NCI-H1417 treated with DMSO at 0.1 percent for 48 hours (cell line): ENCODE data around the gene ZBTB4.

ENCODE experiments used
- DNase-seq: peaks from one replicate; lab custom pipeline; 2025; lab: John Stamatoyannopoulos, UW

ZBTB4 gene

DNA sequence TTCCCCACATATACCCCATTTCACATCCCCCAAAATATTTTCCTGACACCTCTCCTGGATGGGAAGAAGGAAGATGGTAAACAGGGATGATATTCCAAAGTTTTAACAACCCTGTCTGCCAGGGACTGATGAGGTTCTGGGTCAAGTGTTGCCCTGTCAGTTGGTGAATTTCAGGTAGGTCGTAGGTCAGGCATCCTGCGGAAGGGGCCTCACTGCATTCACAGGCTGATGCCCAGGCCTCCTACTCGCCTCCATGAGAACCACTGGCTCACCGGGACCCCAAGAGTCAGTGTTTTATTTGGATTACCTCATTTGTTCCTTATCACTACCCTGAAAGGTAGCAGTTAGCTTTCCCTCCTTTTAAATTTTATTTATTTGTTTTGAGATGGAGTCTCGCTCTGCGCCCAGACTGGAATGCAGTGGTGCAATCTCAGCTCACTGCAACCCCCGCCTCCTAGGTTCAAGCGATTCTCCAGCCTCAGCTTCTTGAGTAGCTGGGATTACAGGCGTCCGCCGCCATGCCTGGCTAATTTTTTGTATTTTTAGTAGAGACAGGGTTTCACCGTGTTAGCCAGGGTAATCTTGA is 10.5 kb downstream of the ZBTB4 start:
- DNase-seq = no peak

DNA sequence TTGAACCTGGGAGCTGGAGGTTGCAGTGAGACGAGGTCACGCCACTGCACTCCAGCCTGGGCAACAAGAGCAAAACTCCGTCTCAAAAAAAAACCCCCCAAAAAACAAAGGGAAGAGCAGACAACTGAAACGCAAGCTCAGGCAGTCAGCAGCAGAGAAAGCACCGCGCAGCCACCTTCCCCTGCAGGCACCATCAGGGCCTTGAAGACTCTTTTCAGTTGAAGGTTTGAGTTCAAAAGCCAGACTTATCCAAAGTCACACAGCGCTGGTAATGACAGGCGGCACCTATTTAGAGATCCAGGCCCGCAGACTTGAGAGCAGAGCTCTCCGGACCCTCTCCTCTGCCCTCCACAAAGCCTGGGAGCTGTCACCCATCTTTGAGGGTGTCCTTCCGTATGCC is 11.1 kb downstream of the ZBTB4 start:
- DNase-seq = no peak

DNA sequence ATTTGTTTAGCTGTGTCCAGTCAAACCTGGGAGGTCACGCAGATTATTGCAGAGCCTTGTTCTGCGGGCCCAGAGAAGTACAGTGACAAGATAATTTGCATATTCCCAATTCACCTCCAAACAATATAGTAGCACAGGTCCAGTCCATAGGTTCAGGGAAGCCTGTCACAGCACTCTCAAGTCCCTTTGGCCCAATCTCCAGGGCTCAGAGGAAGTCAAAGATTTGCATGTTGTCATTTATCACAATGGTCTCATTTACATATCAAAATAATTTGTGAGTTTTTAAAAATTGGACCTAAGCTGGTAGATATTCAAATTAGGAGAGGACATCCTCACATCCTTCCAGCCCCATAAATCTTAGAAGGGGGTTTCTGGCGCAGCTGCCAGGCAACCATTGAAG is 11.9 kb downstream of the ZBTB4 start:
- no peak for DNase-seq

DNA sequence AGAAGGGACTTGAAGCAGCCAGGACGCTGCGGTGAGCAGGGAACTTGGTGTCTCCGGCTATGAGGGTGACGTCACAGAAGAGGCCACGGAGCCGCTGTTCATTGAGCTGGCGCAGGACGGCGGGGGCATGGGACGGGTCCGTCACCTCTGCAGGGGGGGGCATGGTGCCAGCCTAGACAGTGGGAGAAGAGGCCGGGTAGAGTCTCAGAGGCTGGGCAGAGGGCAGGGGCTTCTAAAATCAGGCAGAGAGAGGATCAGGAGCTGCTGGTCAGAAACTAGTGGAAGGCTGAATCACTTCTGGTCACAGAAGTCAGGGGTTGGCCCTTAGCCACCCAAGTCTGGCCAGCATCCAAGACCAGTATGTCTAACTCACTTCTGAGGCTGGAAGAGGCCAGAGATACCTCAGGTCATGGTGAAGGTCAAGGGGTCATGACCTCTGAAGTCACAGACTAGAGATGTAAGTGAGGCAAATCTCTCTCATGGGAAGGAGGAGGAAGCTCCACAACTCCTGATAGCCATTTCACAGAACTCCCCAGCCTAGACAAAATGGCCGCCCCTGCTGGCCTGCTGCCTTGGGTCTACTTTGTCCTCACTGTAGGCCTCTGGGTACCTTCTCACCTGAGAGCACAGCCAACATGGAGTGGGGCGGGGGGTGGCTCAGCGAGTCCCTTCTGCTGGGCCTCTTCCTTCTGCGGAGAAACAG is 12.6 kb downstream of the ZBTB4 start:
- no peak for DNase-seq

DNA sequence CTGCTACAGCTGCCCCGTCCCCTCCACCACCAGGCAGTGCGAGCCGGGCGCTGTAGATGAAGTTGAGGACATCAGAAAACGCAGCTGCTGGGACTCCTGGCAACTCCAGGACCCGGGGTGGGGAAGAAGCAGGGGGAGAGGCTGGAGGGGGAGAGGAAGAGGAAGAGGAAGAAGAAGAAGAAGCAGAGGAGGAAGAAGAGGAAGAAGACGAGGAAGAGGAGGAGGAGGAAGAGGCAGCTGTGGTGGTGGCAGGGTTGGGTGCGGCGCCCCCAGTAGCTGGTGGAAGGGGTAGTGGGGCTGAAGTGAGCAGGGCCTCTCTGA is 13.2 kb downstream of the ZBTB4 start:
- no peak for DNase-seq

DNA sequence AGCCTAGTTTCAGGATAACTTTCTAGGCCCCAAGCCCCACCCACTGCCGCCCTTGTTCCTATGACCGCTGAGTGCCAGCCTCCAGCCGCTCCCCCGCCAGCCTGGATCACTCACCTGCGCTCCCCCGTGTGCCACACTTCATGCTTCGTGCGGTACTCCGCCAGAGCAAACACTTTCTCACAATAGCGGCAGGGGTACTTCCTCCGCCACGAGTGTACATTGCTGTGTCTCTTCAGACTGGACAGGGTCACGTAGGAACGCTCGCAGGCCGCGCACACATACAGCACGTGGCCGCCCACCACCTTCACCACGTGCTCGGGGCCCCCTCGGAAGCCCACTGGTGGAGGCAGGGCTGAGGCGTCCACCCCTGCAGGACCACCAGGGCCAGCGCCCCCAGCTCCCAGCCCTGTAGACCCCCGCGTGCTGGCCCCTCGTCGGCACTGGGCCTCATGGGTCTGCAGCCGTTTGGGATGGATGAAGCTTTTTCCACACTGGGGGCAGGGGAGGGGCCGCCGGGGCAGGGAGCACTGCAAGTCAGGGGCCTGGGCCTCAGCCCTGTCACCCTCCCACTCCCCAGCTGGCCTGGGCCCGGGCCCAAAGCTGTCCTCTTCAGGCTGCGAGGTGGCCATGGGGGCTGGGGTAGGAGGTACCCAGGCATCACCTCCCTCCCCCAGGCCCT is 13.7 kb downstream of the ZBTB4 start:
- DNase-seq = no peak

DNA sequence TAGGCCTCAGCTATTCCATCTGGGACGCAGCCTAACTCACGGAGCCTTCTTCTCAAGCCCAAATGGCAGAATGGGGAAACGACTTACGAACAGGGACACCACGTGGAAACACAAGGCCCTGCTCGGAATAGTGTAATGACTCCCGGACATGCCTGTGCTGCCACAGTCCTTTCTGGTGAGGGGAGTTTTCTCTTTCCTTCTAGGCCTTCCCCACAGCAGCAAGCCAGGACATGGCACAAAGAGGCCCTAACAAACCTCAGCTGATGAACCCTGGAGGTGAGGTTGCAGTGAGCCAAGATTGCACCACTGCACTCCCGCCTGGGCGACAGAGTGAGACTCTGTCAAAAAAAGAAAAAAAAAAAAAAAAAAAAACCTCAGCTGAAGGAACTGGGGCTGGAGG is 15.3 kb downstream of the ZBTB4 start:
- no peak for DNase-seq

DNA sequence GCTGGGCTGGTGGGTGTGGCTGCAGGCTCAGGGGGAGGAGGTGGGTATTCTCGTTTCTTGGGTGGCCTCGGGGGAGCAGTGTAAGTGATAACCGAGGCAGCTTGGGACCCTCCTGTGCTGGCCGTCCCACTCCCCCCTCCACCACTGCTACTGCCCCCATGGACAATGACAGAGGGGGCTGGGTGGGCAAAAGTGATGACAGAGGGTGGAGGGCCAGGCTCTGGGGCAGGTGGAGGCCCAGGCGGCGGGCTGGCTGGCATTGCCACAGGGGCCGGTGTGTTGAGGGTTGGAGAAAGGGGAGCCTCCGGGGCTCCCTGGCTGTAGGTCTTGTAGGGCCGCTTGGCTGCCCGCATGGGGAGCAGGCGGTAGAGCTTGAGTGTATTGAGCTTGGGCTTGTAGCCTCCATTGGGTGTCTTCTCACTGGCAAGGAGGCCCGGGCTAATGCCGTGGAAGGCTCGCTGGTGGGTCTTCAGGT is 16.0 kb downstream of the ZBTB4 start:
- no peak for DNase-seq

DNA sequence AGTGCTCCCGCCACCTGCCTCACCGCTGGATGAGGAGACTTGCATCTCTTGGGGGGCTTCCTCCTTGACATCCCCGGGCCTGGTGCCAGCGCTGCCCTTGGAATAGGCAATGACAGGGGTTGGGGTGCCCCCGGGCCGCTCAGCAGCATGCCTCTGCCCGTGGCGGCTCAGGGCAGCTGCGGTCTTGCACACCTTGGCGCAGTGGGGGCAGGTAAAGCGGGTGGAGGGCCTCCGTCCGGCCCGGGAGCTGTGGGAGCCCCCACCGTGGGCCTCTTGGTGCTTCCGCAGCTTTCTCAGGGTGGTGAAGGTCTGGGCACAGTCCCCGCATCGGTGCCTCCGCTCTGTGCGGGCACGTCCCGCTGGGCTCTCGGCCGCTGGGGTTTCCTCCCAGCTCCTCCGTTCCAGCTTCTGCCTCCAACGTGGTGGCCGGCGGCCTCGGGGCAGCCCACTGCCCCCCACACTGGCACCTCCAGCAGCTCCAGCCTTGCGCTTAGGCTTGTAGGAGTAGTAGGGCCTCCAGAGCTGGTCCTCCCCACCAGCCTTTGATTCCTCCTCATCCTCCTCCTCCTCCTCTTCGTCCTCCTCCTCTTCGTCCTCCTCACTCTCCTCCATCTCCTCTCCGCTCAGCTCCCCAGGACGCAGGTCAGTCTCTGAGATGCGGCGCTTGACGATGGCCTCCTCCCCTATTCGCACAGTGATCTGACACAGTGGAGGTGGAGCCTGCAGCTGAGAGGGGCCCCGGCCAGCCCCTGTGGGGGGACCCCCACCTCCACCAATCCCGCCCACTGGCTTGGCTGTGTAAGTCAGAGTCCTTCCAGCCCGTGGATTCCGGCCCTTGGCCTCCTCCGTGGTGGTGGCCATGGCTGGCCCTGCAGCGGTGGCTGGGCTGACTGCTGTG is 16.7 kb downstream of the ZBTB4 start:
- no peak for DNase-seq

DNA sequence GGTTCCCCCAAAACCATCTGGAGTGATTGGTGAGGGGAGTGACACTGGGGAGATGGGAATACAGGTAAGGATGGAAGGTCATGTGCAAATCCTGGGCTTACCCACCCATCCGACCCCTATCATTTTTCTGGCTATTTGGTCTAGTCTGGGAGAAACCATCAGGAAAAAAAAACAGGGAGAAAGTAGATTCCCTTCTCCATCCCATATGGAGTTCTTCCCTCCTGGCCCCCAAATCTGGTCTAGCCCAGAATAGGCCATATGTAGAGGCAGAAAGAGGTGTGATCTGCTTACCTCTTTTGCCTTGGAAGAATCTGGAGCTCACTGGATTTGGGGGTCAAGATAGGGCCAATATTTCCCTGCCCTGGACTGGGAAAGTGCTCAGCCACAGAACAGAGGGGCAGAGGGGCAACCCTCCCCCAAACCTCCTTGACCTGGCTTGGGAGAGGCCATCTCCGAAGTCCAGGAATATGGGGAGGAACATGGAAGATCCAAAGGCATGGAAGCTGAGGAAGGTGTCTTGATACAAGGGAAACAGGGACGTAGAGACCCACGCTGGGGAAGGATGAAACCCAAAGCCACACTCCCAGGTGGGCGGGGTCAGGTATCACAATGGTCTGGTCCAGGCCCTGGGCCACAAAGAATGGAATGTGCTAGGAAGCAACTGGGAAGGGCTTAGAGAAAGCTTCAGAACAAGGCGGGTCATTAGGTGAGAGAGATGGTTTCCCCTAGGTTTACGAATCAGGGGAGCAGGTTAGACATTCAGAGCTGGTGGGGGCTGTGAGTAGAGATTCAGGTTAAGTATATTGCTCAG is 18.4 kb downstream of the ZBTB4 start:
- no peak for DNase-seq

DNA sequence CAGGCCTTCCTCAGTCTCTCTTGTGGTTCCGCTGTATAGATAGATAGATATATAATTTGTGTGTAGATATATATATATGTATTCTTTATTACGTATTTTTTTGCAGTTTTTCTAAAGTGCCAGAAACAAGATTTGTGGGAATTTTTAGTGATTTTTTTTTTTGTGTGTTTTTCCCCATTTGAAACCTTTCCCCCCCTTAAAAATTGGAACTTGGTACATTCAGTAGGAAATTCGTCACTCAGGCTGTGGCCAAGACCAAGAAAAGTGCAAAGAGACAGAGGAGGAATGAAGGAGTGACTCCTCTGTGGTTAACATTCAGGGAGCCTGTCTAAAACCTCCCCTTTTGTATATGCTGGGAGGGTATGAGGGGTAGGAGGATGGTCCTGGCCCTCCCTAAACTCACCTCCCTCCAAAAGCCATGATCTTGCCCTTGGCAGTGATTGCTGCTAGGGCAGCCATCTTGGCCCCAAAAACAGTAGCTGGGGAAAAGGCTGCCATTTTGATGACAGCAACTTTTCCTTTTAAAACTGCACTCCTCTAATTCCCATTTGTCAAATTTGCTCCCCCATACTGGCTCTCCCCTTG is 19.4 kb downstream of the ZBTB4 start:
- no peak for DNase-seq

DNA sequence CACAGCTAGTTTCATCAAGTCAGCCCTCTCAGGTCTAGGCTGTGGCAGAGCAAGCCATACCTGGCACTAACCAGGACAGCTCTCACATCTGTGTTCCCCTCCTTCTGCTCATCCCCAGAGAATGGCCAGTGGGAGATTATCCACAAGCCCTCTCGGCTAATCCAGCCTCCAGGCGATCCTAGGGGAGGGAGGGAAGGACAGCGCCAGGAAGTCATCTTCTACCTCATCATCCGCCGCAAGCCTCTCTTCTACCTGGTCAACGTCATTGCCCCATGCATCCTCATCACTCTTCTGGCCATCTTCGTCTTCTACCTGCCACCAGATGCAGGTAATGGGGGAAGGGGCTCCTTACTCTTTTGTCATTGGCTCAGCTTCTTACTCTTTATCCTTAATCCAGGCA is 31.0 kb downstream of the ZBTB4 start:
- no peak for DNase-seq

DNA sequence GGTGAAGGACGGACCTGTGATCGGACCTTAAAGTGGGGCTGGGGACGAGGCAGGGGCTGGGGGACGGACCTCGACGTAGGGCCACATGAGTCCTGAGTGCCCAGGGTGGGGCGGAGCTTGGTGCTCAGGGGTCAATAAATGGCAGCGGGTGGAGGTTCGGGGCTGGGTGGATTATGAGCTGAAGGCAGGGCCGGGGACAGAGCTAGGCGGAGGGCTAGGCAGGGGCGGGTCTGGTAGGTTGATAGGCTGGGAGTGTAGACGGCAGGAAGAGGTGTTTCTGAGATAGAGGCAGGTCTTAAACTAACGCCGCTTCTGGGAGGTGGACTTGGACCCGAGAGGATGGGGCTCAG is 33.8 kb downstream of the ZBTB4 start:
- DNase-seq = no peak

DNA sequence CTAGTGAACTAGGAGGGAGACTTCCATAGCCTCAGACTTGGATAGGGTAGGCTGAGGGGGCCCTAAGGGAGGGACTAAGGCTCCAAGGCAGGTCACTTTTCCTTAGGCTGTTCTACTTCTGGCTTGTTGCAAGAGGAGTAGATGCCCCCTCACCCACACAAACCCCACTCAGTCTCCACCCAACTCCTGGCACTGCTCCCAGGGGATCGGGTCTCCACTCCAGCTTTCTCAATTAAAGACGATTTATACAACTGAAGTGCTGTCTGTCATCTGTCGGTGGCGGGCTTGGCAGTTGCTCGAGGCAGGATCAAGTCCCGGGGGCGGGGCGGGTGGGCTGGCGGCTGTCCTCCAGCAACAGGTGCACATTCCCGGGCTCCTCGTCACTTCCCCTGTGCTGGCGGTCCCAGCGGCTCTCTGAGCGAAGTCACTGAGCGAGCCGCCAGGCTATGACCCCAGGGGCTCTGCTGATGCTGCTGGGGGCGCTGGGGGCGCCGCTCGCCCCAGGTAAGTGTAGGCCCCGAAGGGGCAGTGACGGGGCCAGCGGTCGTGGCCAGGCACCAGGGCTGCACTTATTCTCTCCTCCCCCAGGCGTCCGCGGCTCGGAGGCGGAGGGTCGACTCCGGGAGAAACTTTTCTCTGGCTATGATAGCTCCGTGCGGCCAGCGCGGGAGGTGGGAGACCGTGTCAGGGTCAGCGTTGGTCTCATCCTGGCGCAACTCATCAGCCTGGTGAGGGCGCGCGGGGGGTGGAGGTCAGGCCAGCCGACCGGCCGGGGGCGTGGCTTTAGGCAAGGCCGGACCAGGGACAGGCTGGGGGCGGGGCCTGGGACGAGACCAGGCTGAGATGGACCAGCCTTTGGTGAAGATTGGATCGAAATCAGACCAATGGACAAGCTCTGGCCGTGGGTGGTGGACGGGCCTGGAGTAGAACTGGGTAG is 34.5 kb downstream of the ZBTB4 start, which contains the start of gene CHRNB1:
Gene CHRNB1 (plus strand): TSS at position 380 of the 937 bp plus-strand sequence. CDS start 67 bp downstream, at position 447.
- DNase-seq = no peak

DNA sequence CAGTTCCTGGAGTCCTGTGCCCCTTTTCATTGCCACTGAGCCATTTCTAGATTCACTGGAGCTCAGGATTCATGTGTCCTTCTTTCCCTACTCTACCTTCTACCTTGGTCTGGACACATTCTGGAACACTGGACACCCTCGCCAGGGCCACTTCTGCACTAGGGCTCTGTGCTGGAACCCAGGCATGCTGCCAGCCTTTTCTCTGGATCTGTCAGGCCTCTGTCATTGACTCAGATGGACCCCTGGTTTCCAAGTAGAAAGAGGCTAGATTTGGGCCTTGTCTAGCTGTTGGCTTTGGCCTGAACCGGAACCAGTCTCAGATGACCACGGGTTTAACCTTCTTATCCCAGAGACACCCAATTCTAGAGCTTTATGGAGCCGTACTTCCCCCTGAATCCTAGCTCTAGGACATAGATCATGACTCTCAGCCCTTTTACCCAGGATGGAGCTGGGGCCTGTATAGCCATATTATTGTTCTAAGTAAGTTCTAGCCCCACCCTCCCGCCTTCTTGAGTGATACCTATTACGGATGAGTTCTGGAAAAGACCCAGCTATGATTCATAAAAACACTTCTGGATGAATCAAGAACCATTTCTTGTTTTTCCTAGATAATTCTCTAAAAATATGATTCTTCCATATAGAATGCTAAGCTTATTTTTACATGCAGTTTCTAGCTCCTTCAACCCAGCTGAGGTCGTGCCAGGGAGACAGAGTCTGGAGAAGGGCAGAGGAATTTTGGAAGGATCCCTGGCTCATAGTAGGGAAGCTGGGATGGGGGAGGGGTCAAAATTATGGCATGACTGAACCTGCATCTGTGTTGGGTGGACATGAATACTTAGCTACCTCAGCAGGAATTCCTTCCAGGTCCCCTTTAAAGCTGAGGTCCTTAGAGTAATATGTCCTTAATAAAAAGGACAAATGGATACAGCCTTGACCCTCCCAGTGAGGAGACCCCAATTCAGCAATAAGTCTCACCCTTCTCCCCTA is 35.6 kb downstream of the ZBTB4 start:
- no peak for DNase-seq

DNA sequence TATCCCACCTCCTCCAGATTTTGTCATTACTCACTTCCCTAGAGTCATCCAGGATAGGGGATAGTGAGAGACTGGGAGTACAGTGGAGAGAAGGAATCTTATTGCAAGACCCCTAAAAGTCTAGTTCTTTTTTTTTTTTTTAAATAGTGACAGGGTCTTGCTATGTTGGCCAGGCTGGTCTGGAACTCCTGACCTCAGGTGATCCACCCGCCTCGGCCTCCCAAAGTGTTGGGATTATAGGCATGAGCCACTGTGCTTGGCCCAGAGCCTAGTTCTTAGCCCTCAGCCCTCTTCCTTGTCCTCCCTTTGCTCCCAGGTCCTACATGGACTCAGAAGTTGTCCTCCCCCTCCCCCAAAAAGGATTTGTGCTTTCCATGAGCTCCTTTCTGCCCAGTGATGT is 37.3 kb downstream of the ZBTB4 start:
- DNase-seq = no peak

DNA sequence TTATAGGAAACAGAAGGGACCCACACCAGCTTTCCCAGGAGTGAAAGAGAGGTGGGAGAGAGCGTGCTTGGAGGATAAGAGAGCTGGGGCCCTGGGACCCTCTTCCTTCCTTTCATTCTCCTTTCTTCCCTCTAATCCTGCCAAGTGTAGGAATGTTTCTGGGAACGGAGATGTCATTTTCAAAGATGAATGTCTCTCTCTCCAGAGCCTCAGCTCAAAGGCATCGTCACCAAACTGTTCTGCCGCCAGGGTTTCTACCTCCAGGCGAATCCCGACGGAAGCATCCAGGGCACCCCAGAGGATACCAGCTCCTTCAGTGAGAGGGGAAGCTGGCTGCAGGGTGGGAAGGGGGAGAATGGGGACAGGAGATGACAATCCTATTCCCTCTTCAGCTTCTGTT is 38.2 kb downstream of the ZBTB4 start:
- DNase-seq = no peak

DNA sequence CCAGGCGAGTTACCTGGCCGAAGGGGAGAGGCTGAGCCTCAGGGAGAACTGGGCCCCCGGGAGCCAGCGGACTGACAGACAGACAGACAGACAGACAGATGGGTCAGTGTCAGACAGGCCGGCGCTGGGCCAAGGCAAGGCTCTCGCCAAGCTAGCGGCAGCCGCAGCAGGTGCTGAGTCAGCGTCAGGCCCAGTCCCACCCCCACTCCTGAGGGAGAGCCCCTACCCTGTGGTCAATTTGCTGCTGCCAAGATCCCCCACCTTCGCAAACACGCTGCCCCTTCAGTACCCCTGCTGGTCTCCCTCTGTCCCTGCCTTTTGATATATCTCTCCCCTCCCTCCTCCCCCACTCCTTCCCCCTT is 38.6 kb downstream of the ZBTB4 start:
- no peak for DNase-seq
